Gastroesophageal sphincter (tissue), 4 donors: Measurements from ENCODE around the gene ESYT3. TPM values are rescaled to one million over a fixed set of nuclear protein-coding genes. Genes with fewer than 3 reads are reported as not detected.

Experiments
- ATAC-seq: fragments of 150-250 bp; one replicate; pipeline ENCODE4 v1.9.1; 2016; ENCODE audit warnings: mild to moderate bottlenecking, moderate library complexity
- H3K27ac ChIP-seq, 4 donors: fragments of 200-600 bp; sonication (generic) in 3 of 4; 1 replicate in 3 of 4; 2 replicates in 1 of 4; pipeline ENCODE4 v1.5.1; 2016 to 2019
- H3K27me3 ChIP-seq: fragments of 200-600 bp; sonication (generic); one replicate; pipeline ENCODE4 v1.5.1; 2019
- H3K36me3 ChIP-seq, 2 donors: fragments of 200-600 bp; sonication (generic); one replicate each; pipeline ENCODE4 v1.5.1; 2019; ENCODE audit warnings: control low read depth in 1 of 2
- H3K4me1 ChIP-seq, 3 donors: fragments of 200-600 bp; sonication (generic); 1 replicate in 2 of 3; 2 replicates in 1 of 3; pipeline ENCODE4 v1.5.1; 2016 to 2019; ENCODE audit warnings: control low read depth in 2 of 3
- H3K4me3 ChIP-seq, 2 donors: fragments of 200-600 bp; sonication (generic); one replicate each; pipeline ENCODE4 v1.5.1; 2019; ENCODE audit warnings: mild to moderate bottlenecking in 1 of 2, moderate library complexity in 1 of 2
- H3K9me3 ChIP-seq, 3 donors: fragments of 200-600 bp; sonication (generic); one replicate each; pipeline ENCODE4 v1.5.1; 2017 to 2019; ENCODE audit warnings: control low read depth in 2 of 3
- EP300 ChIP-seq: sonication (generic); formaldehyde crosslinking; IDR thresholded peaks from one replicate; pipeline ENCODE4 v1.6.1; 2017; ENCODE audit warnings: antibody characterized with exemption, mild to moderate bottlenecking
- POLR2A ChIP-seq, 2 donors: fragments of 450-650 bp; IDR thresholded peaks; one replicate each; pipeline ENCODE4 v1.6.1; 2017; ENCODE audit warnings: antibody characterized with exemption in 2 of 2, mild to moderate bottlenecking in 2 of 2, moderate library complexity in 1 of 2
- POLR2AphosphoS5 ChIP-seq: sonication (generic); formaldehyde crosslinking; IDR thresholded peaks from one replicate; pipeline ENCODE4 v1.6.1; 2017; ENCODE audit warnings: antibody characterized with exemption
- WGBS, 2 donors: methylation state at CpG; one replicate each; pipeline ENCODE4 v1.1.5; 2018; ENCODE audit warnings: low coverage in 1 of 2; 5-methylcytosine and 5-hydroxymethylcytosine counted together
- total RNA-seq, 4 donors: library from RNA; depleted of rRNA; stranded (reverse); fragments of >200 nt; gene quantifications; one replicate each; pipeline ENCODE4 v1.1.0, GENCODE V29; 2016
- TF ChIP-seq, protein P1 (sequence below), 4 experiments: fragments of 200-600 bp in 2 of 4; fragments of 450-650 bp in 2 of 4; sonication (generic) in 1 of 4; IDR thresholded peaks; one replicate each; pipeline ENCODE4 v1.5.1; 2017 to 2019; ENCODE audit warnings: antibody characterized with exemption in 4 of 4, mild to moderate bottlenecking in 2 of 4, moderate library complexity in 2 of 4

Gene ESYT3
- total RNA-seq, 4 donors from 2014 or later = 0.93 to 1.9 (median 1.4) TPM

DNA sequence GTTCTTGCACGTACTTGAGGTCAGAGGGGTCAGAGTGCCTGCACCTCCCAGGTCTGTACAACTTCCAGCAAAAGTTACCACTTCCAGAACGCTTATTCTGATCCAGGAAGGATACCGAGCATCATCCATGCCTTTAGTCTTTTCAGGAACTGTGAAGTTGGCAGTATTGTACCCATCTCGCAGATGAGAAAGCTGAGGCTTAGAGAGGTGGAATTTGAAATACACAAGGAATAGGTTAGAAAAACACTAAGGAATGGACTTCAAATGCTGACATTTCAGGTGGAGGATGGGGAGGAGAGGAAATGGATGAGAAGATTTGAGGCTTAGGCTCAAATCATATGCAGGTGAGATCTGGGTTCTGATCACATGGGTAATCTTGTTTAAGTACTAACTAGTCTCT, 11.2 kb downstream of the ESYT3 start:
- TF ChIP-seq, protein P1, sequence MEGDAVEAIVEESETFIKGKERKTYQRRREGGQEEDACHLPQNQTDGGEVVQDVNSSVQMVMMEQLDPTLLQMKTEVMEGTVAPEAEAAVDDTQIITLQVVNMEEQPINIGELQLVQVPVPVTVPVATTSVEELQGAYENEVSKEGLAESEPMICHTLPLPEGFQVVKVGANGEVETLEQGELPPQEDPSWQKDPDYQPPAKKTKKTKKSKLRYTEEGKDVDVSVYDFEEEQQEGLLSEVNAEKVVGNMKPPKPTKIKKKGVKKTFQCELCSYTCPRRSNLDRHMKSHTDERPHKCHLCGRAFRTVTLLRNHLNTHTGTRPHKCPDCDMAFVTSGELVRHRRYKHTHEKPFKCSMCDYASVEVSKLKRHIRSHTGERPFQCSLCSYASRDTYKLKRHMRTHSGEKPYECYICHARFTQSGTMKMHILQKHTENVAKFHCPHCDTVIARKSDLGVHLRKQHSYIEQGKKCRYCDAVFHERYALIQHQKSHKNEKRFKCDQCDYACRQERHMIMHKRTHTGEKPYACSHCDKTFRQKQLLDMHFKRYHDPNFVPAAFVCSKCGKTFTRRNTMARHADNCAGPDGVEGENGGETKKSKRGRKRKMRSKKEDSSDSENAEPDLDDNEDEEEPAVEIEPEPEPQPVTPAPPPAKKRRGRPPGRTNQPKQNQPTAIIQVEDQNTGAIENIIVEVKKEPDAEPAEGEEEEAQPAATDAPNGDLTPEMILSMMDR (IDR thresholded peaks at IDR 0.05) = no peak
- TF ChIP-seq POLR2AphosphoS5 (no peak), EP300 (no peak), POLR2A (IDR thresholded peaks at IDR 0.05) (no peak)
- Histone ChIP-seq H3K9me3 (no peaks in the 10 kb centered on the region), H3K4me3 (no peak overlapping the region), H3K27me3 (no peaks in the 10 kb centered on the region), H3K4me1 (no peaks in the 10 kb centered on the region), H3K27ac (no peak overlapping the region), H3K36me3 (no peaks in the 10 kb centered on the region)
- no peak for ATAC-seq
- 84 to 86% methylated on average over 3 to 4 of the region's 4 CpGs for WGBS, 2 donors

DNA sequence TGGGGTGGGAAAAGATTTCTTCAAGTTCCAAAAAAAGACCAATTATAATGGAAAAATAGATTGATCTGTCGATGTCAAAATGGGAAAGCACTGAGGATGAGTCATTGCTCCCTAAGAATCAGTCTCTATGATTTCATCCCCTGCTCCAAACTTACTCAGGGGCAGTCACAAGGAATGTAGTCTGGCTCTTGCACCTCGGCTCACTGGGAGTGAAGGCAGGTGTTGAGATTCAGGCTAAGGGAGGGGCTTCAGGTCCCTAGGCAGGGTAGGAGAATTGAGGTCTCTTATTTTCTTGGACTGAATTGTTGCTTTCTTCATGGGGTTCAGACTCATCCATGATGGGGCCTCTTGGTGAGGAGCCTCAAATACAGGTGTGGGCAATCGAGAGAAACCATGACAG, 14.2 kb downstream of the ESYT3 start:
- Histone ChIP-seq H3K9me3 (no peaks in the 10 kb centered on the region), H3K27me3 (no peaks in the 10 kb centered on the region), H3K4me3 (no peak overlapping the region), H3K27ac (no peak overlapping the region), H3K4me1 (no peaks in the 10 kb centered on the region), H3K36me3 (no peaks in the 10 kb centered on the region)
- TF ChIP-seq POLR2A (IDR thresholded peaks at IDR 0.05) (no peak), POLR2AphosphoS5 (no peak), EP300 (no peak)
- TF ChIP-seq, protein P1 (IDR thresholded peaks at IDR 0.05) = no peak
- ATAC-seq = no peak
- 89% methylated on average over 3 of the region's 3 CpGs for WGBS, 2 donors

DNA sequence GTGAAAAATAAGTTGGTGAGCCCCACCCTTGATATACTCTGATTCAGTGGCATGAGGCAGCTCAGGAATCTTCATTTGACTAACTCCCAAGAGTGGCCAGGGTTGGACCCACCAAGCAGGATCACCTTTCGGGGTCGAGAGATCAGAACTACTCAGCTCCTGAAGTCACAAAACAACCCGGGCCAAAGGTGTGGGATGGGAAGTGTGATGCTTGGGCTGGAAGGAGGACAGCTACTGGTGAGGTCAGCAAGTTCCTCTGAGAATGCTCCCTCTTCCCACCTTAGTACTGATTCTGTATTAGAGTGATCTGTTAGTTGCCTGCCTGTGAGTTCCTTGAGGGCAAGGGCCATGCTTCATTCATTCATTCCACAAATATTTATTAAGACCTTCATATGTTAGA, 15.1 kb downstream of the ESYT3 start:
- H3K9me3 ChIP-seq = no peaks in the 10 kb centered on the region
- no peak for ATAC-seq
- H3K4me3 ChIP-seq = no peak overlapping the region
- H3K4me1 ChIP-seq = no peaks in the 10 kb centered on the region
- H3K27me3 ChIP-seq = no peaks in the 10 kb centered on the region
- TF ChIP-seq EP300 = no peak
- TF ChIP-seq POLR2A (IDR thresholded peaks at IDR 0.05) = no peak
- TF ChIP-seq, protein P1 (IDR thresholded peaks at IDR 0.05) = no peak
- no peak for TF ChIP-seq POLR2AphosphoS5
- H3K36me3 ChIP-seq = no peaks in the 10 kb centered on the region
- H3K27ac ChIP-seq = no peak overlapping the region
- WGBS, 2 donors = 86% methylated on average over 3 of the region's 3 CpGs; no CpG with 5 or more reads in 1 of the 2 donors

DNA sequence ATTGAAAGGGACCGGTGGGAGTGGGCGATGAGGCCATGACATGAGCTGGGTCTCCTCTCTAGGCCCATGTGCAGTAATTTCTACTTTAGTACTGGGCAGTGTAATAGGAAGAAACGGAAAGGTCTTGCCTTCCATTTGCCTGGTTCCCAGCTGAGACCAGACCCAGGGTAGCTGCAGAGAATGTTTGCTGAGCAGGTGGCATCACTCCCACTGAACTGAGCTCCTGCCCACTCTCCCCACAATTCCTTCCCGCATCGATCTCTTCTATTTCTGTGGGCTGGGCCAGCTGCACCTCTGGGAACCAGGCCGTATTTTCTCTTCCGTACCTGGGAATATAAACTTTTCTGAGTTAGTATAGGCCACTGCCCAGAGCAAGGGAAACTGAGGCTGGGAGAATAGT, 15.8 kb downstream of the ESYT3 start:
- TF ChIP-seq, protein P1 (IDR thresholded peaks at IDR 0.05) = no peak
- no peak for TF ChIP-seq POLR2A (IDR thresholded peaks at IDR 0.05)
- TF ChIP-seq POLR2AphosphoS5 = no peak
- TF ChIP-seq EP300 = no peak
- H3K27me3 ChIP-seq = no peaks in the 10 kb centered on the region
- no peak overlapping the region for H3K4me3 ChIP-seq
- no peak for ATAC-seq
- H3K27ac ChIP-seq = no peak overlapping the region
- WGBS, 2 donors = 90% methylated on average over 3 to 7 of the region's 7 CpGs
- no peaks in the 10 kb centered on the region for H3K4me1 ChIP-seq
- H3K36me3 ChIP-seq = no peaks in the 10 kb centered on the region
- H3K9me3 ChIP-seq = no peaks in the 10 kb centered on the region

DNA sequence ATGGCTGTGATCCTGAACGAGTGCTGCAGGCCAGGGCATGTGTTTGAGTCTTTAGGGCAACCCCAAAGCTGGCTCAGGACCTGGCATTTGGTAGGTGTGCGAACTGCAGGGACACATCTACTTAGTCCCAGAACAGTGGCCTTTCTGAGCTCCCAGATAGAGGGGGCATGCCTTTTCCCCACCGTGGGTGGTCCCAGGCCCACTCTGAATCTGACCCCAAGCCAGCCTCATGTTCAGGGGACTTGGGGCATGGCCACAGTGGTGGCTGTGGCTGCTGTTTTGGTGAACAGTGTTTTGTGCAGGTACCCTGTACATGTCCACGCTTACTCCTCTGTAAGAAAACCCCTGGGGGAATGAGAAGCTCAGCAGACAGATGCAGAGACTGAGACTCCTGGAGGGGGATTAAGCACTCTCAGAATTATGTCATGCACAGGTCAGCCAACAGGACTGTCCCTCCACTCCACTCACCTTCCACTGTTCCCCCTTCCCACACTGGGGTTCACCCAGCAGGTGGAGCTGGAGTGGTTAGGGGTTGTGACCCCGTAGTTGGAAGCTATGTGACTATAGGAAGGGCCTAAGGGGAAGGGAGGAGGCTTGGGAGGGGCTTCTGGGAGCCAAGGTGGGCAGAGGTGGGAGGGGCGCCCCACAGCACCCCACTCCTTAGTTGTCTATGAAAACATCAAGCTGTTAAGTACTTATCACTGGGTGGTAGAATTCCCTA, 16.4 kb downstream of the ESYT3 start:
- TF ChIP-seq POLR2A (IDR thresholded peaks at IDR 0.05) = no peak
- no peak for TF ChIP-seq EP300
- TF ChIP-seq, protein P1 (IDR thresholded peaks at IDR 0.05) = no peak
- no peak for TF ChIP-seq POLR2AphosphoS5
- H3K27ac ChIP-seq = no peak overlapping the region
- no peaks in the 10 kb centered on the region for H3K36me3 ChIP-seq
- no peak for ATAC-seq
- H3K4me3 ChIP-seq = no peak overlapping the region
- no peaks in the 10 kb centered on the region for H3K9me3 ChIP-seq
- no peaks in the 10 kb centered on the region for H3K4me1 ChIP-seq
- 90 to 94% methylated on average over 2 of the region's 6 CpGs for WGBS, 2 donors
- no peaks in the 10 kb centered on the region for H3K27me3 ChIP-seq
